ENCODE results near the gene CSPG4.
A peak's percentile ranks its signal among the peaks of the same experiment; 100 is the strongest.

The CSPG4 gene

GRCh38 chr15:75625542-75626347, 86.9 kb downstream of the CSPG4 start, which contains the start of gene SNUPN:
SNUPN (minus strand) TSS chr15:75625725; CDS start chr15:75621051, 4,674 bp downstream.
- Histone ChIP-seq H3K36me3 (ENCODE audit: insufficient read depth) (no peaks in the 10 kb centered on the region), H3K27ac (peak within 1 kb of the TSS; percentile 95), H3K4me3 (IDR thresholded peaks at IDR 0.05; ENCODE audit: insufficient read depth, low read depth, low read length) (no peak within 1 kb of the TSS), H3K79me2 (ENCODE audit: insufficient read depth, low read depth) (no peaks in the 10 kb centered on the region), H3K4me2 (peak within 1 kb of the TSS; percentile 86), H2AFZ (ENCODE audit: low read depth) (peak within 1 kb of the TSS; percentile 99), H3K27me3 (ENCODE audit: insufficient read depth, low read depth) (no peaks in the 10 kb centered on the region), H3K4me1 (ENCODE audit: low read depth, poor library complexity, severe bottlenecking) (peaks cover 15% of the 10 kb centered on the region), H3K9ac (peak within 1 kb of the TSS; percentile 96), H4K20me1 (ENCODE audit: insufficient read depth) (no peaks in the 10 kb centered on the region)
- TF ChIP-seq CTCF (conservative IDR thresholded peaks at IDR 0.05; ENCODE audit: low read depth, low read length): no peak

All from KMS-11 (cell line).